ENCODE data around the gene BPIFB4.
"Not testable (repeated sequence)": the region's sequence is repeated elsewhere in the genome, so short reads cannot be mapped to it uniquely, and the experiment has no call there.

Gene BPIFB4

DNA sequence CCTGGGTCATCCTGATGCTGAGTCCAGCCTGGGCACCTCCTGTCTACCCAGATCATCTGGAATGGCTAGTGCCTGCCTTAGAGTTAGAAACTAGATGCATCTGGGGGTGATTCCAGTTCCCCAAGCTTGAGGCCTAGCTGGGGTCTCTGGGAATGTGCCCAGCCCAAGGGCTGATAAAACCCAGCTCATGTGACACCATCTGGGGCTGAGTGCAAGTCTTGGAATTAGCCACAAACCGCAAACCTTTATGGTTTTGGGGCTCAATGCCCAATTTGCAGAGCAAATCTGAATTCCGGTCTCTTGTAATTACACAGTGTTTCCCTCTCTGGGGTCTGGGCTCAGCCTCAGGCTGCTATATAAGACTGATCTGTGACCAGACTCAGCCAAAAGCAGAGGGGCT is at the start of gene BPIFB4:
Gene BPIFB4, plus strand, starts transcription at position 385 of the 400 bp plus-strand sequence. CDS start 1,884 bp downstream, outside the sequence.
- DNase-seq (ENCODE audit: low read depth in 3 of 3), result no peak

DNA sequence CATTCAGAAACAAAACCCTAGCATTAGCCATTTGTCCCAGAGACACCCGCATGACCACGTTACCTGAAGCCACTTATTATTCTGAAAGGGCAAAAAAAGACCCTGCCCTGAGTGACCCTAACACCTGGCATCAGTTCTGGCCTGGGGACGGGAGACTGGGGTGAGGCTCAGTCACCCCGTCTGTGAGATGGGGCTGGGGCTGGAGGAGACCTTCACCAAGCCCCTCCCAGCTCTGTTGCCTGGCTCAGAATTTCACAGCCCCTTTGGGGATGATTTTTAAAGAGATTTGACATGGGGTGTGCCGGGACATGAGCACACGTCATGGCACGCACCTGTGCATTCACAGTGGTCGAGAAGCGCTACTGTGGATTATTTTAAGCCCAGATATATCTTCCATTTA is 49.4 kb upstream of the BPIFB4 start:
- no peak for DNase-seq (ENCODE audit: low read depth in 3 of 3)

DNA sequence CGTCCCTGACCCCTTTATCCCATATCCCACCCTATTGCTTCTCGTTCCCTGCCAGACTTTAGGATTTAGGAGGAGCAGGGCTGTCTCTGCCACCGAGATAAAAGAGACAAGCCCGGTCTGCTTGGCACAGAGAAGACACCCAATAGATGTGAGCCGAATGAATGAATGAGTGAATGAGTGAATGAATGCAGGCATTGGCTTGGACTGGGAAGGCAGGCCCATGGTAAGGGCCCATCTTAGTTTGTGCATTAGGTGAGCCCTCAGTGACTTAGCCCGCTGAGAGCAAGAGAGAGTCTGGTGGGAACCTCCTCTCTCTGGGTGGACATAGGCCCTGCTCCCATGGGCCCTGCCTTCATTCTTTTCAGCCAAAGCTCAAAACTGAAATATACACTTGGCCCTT is 48.9 kb upstream of the BPIFB4 start:
- DNase-seq (ENCODE audit: low read depth in 3 of 3), result no peak

DNA sequence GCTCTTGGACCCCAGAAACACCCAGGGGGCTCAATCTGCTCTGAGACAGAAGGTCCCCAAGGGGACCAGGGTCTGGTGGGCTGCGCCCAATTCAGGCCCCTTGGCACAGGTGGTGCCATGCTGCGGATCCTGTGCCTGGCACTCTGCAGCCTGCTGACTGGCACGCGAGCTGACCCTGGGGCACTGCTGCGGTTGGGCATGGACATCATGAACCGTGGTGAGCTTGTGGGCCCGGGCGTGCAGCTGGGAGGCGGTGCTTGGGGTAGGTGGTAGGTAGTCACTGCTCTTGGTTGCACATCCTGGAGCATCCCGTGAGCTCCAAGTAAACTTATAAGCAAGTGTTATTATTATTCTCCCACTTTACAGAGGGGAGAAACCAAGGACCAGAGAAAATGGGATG is 47.9 kb upstream of the BPIFB4 start, which contains the start of gene BPIFB6:
Gene BPIFB6, plus strand, starts transcription at position 118 of the 400 bp plus-strand sequence. Its CDS starts 0 bp downstream, at position 118.
- DNase-seq (ENCODE audit: low read depth in 3 of 3), result no peak

DNA sequence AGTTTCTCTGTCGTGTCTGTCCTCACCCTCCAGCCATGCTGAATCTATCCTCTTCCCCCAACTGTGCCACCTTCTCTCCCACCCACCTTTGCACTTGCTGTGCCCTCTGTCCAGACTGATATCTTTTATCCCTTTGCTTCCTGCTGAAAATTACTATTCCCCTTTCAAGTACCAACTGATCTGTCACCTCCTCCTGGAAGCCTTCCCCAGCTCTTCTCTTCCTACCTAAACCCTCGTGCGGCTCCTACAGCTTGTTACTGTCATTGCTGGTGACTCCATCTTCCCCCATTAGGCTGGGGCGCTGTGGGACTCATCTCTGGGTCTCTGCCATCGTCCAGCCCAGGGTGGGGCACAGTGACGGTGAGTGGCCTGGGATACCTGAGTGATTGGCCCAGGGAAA is 46.9 kb upstream of the BPIFB4 start:
- DNase-seq (ENCODE audit: low read depth in 3 of 3), result no peak

DNA sequence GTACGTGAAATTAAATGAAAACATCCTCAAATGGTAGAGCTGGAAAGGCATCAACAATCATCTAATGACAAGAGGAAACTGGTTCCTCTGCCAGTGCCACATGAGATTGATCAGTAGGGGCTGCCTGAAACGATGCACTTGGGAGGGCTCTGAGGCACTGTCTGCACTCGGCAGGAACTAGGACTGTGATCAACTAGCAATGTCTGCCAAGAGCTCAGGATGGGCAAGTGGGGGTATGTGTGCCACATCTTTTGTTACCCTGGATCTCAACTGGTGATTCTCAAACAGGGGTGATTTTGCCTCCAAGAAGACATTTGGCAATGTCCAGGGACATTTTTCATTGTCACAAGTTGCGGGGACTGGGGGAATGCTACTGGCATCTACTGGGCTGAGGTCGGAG is 46.1 kb upstream of the BPIFB4 start:
- DNase-seq (ENCODE audit: low read depth in 3 of 3), result no peak

DNA sequence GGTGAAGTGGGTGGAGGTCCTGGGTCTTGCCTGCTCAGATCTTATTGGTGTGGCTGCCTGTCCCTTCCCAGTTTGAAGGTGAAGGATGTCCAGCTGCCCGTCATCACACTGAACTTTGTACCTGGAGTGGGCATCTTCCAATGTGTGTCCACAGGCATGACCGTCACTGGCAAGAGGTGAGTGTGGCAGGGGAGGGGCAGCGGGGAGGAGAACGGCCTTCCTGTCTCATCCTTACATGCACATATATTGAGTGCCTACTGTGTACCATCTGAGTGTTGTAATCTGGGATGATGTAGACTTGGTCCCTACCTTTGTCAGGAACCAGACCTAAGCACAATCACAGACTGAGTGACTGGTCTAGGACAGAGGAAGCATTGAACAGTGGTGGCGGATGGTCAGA is 45.3 kb upstream of the BPIFB4 start:
- no peak for DNase-seq (ENCODE audit: low read depth in 3 of 3)

DNA sequence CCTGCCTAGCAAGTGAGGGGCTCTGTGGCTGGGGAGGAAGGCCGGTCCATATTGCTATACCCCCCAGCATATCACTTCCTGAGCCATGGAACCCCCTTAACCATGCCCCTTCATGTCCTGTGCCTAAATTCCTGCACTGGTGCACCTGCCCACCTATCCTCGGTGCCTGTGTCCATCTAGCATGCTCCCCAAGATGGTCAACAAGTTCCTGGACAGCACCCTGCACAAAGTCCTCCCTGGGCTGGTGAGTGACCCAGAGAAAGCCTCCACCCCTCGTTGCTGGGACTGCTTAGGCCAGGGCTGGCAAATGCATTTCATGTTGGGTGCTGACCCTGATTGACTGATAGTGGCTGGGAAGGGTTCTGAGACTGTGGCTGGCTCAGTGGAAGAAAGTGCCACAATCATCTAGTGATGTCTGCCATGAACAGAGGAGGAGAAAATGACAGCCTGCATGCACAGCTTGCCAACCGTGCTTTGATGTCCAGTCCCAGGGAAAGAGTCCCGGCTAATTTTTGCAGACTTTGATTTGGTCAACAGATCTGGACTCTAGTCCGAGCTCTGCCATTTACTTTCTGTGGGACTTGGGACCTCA is 44.4 kb upstream of the BPIFB4 start:
- DNase-seq (ENCODE audit: low read depth in 3 of 3), result no peak

DNA sequence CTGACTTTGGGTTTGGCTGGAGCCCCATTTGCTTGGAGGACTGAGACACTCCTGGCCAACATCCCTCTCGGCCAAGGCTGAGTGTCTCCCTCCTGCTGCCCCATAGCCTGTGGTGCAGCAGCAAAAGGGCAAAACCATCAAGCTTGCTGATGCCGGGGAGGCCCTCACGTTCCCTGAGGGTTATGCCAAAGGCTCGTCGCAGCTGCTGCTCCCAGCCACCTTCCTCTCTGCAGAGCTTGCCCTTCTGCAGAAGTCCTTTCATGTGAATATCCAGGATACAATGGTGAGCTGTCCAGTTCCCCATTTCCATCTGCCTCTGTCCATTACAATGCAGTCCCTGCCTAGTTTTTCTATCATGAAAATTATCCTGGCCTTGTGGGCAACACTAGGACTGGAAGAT is 42.0 kb upstream of the BPIFB4 start:
- no peak for DNase-seq (ENCODE audit: low read depth in 3 of 3)

DNA sequence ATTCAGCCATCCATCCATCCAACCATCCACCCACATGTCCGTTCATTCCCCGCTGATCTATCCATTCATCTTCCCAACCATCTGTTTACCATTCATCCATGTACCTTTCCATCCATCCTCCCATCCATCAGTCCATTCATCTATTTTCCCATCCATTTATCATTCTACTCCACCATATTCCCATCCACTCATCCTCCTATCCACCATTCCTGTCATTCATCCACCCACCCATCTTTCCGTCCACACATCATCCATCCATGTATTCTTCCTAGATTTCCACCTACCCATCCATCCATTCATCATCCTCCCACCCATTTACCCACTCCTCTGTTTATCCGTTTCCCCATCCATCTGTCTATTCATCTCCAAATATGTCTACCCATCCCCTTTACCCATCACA is 41.2 kb upstream of the BPIFB4 start:
- no peak for DNase-seq (ENCODE audit: low read depth in 3 of 3)

DNA sequence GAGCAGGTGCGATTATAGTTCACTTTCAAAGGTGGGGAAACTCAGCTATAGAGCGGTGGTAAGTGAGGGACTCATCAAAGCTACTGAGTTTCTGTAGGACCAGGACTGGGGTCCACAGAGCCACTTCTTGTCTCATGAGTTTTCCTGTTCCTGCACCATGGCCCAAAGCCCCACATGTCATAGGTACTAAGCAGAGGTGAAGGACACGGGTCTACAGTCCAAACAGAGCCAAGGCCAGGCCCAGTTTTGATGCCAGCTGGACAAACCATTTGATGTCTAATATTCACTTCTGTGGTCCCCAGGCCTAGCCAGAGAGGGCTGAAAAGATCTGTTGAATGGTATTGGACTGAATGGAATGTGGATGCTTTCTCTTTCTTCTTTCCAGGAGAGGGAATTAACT is 37.0 kb upstream of the BPIFB4 start:
- DNase-seq (ENCODE audit: low read depth in 3 of 3), result no peak

DNA sequence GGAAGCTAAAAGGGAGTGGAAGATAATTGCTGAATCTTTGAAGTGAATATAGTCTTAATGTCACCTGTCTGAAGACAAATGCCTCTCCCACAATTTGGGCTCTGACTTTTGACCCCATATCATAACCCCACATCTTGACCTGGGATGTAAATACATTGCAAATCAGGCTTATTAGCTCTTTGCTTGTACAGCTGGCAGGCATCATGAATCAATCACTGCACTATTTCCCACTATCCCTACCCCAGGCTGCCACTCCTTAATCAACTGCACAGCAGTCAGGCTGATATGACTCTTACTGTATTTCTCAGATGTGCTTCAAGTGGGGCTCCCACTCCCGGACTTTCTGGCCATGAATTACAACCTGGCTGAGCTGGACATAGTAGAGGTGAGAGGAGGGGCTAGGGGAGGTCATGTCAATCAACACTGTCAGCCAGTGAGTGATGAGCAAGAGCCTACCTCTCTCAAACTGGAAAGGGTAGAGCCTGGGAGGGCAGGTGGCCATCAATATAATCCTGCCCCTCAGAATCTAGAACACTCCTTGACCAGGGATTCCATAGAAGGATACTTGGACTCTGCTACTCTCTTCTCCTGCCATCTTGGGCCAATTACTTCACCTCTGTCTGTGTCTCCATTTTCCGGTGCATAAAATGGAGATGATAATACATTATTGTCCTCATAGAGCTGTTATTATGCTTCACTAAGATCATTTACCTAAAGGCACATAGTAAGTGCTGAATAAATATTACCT is 36.3 kb upstream of the BPIFB4 start:
- no peak for DNase-seq (ENCODE audit: low read depth in 3 of 3)

DNA sequence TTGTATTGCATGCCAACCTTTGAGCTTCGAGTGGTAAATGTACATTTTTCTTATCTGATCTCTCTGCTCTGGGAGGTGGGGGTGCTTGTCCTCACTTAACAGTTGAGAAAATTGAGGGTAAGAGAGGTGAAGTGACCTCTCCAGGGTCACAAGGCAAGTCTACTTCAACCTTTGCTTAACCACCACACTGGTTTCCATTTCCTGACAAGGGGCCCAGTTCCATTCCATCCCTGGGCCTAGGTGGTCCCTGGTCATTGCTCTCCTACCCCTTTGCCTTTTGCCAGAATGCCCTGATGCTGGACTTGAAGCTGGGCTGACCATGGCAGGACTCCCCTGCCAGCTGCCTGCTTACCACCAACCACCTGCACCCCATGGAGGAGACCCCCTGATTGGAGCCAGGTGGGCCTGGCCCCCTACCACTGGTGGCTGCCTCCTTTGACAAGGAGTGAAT is 35.7 kb upstream of the BPIFB4 start:
- DNase-seq (ENCODE audit: low read depth in 3 of 3), result no peak

DNA sequence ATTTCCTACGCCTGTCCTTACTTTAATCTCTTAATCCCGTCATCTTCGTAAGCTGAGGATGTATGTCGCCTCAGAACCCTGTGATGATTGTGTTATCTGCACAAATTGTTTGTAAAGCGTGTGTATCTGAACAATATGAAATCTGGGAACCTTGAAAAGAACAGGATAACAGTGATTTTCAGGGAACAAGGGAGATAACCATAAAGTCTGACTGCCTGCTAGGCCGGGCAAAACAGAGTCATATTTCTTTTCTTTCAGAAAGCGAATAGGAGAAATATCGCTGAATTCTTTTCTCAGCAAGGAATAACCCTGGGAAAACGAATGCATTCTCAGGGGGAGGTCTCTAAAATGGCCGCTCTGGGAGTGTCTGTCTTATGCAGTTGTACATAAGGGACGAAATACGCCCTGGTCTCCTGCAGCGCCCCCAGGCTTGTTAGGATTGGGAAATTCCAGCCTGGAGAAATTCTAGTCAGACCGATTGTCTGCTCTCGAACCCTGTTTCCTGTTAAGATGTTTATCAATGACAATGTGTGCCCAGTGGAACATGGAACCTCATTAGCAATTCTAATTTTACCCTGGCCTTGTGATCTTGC is 34.2 kb upstream of the BPIFB4 start:
- not testable (repeated sequence) for DNase-seq (ENCODE audit: low read depth in 3 of 3)

DNA sequence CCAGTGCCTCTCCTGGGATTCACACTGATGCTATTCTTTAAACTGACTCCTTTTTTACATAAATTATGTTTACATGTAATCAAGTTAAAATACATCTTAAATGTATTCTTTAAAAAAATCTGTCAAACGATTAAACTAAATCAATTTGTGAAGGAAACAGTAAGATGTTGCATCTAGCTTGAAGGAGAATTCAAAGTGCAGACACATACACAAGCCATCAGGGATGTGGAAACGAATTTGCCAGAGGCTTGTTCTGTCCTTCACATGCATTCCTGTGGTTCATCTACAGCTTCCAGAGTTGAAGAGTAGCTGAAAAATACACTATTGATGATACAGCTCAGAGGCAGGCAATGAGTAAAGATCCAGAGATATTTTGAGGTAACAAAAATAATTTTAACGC is 33.0 kb upstream of the BPIFB4 start:
- DNase-seq (ENCODE audit: low read depth in 3 of 3), result no peak

DNA sequence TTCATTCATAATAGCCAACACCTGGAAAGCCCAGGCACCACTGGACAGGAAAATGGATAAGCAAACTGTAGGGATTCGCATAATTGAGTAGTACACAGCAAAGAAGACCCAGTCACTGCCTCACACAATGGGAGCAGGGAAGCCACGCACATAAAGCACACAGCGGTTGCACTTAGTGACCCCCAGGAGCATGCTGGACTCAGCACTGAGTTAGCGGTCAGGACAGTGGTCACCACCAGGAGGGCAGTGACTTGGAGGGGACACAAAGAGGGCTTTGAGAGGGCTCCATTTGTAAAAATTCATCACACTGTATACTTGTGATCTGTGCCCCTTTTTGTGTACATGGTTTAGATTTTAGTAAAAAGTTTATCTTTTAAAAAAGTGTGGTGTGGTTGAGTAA is 28.1 kb upstream of the BPIFB4 start:
- DNase-seq (ENCODE audit: low read depth in 3 of 3), result no peak

DNA sequence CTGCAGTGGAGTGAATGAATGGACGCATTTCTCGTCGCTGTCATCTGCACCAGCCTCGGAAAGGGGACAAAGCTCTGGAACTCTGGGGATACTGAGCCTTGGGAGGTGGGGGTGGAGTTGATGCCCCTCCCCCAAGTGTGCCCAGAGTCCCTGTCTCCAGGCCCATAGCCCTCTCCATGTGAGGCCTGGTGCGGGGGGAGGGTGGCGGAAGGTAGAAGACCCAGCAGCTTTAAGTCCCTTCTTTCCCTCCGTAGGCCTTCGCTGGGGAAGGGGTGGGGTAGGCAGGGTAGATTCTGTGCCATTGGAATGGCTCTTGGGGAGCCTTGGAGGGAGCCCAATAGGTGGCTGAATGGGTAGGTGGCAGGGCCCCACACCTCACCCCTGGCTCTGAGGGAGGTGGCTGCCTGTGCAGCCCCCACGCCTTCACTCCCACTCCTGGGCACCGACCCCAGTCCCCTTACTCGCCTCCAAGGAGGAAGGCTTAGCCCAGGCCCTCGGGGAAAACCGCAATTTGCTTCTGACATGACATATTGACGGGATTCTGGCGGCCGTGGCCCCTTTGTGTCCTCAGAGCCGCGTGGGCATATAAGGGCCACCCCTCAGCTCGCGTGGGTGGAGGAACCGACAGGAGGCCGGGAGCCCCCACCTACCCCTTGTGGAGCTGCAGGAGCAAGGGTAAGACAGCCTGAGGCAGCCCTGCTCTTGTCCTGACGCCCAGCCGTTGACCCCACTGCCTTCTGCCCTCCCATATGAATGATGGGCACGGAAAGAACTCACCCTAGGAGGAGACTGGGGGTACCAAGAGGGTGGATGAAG is 25.9 kb upstream of the BPIFB4 start, which contains the start of gene BPIFB3:
Gene BPIFB3, plus strand, starts transcription at position 613 of the 816 bp plus-strand sequence. CDS start 1,533 bp downstream, outside the sequence.
- DNase-seq (ENCODE audit: low read depth in 3 of 3), result no peak

DNA sequence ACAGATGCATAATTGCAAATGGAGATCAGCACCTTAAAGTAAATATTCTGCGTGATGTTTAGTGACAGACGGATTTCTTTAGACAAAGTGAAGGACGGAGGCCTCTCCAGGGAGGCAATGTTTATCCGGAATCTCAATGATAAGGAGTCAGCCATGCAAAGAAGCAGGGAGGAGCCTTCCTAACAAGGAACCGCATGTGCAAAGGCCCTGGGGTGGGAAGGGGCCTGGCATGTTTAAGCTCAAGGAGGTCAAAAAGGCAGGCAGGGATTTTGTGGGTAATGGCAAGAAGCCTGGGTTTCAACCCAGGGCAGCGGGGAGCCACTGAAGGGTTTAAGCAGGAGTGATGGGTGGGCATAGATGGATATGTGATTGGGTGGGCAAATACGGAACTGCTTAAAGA is 25.1 kb upstream of the BPIFB4 start:
- DNase-seq (ENCODE audit: low read depth in 3 of 3), result no peak

DNA sequence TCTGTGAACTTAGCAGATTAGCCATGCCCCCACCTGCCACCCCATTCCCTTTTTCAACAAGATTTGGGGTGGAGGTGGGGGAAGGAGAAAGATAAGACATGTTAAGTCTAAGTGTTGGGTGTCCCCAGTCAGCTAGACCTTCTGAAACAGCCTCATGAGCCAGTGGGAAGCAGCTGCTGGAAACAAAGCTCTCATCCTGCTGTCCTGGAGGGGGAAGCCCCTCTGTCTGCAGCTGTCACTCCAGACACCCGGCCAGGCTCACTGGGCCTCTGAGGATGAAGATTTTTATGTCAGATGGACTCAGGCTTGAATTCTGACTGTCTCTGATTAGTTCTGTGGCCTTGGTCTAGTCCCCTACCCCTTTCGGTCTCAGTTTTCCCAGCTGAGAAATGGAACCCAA is 24.7 kb upstream of the BPIFB4 start:
- no peak for DNase-seq (ENCODE audit: low read depth in 3 of 3)

DNA sequence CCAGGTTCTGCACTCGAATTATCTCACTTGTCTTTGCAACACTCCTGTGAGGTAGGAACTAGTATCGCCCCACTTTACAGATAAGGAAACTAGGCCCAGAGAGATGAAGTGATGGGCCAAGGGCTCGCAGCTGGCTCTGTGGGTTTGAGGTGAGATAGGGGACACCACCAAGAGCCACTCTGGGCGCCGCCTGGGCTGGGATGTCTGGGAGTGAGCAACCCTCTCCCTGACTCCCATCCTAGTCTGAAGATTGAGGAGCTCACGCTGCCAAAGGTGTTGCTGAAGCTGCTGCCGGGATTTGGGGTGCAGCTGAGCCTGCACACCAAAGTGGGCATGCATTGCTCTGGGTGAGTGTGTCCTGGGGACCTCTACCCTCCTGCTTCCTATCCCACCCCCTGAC is 20.3 kb upstream of the BPIFB4 start:
- DNase-seq (ENCODE audit: low read depth in 3 of 3), result no peak

DNA sequence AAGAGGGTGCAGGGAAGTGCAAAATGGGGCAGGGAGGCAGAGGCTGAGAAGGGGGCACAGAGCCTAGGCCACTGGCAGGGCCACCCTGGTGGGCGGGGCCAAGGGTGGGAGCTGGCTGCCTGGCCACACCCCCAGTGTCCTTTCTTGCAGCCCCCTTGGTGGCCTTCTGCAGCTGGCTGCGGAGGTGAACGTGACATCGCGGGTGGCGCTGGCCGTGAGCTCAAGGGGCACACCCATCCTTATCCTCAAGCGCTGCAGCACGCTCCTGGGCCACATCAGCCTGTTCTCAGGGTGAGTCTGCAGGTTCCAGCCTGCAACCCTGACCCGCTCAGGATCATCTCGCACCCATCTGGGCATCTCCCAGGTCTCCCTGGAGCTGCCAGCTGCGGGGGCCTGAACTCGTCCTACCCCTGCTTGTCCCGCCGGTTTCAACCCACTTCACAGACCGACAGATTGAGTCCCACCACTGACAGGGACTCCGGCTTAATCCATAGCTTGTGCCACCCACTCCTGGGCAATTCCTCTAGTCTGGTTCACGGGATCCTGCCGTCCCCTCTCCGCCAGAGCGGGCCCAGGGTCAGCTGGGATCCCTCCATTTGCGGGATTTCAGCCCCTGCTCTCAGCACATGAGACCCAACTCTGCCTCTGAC is 19.6 kb upstream of the BPIFB4 start:
- DNase-seq (ENCODE audit: low read depth in 3 of 3), result no peak

DNA sequence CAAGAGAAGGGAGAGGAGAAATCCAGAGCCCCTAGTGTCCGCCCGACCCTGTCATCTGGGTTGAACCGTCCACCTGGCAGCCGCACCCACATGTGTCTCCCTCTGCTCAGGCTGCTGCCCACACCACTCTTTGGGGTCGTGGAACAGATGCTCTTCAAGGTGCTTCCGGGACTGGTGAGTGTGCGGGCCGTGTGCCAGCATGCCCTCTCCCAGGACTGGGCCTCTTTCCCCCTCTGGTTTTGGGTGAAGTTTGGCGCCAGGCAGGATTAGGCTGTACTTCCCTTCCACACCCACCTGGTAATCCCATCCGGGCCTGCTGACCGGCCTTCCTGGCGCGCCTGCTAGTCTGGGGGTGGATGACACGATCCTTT is 17.8 kb upstream of the BPIFB4 start:
- no peak for DNase-seq (ENCODE audit: low read depth in 3 of 3)

Data from stimulated activated CD4-positive, alpha-beta T cell treated with anti-CD3 and anti-CD28 coated beads, TNF-alpha, amount 100 ng/mL, for 48 hours (primary cell).